Kidney glomerular epithelial cell (primary cell): ENCODE results near the gene SWT1.
"Not testable (repeated sequence)": the region's sequence is repeated elsewhere in the genome, so short reads cannot be mapped to it uniquely, and the experiment has no call there.

Experiments
- DNase-seq: peaks from one replicate; lab custom pipeline; 2025; lab: John Stamatoyannopoulos, UW

Gene SWT1

DNA sequence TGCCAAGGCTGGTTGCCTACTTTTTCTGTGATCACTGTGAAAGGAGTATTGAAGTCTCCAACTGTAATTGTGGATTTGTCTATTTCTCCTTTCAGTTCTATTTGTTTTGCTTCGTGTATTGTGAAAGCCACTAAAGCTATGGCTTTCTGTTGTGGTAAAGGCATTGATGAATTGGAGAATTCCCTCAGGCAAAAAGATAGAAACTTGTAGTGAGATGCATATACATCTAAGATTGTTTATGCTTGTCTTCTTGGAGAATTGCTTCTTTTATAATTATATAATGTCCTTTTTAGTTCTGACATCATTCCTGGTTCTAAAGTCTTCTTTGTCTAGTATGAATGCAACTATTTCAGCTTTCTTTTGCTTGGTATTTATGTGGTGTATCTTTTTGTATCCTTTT is 36.8 kb downstream of the SWT1 start:
- DNase-seq: no peak

DNA sequence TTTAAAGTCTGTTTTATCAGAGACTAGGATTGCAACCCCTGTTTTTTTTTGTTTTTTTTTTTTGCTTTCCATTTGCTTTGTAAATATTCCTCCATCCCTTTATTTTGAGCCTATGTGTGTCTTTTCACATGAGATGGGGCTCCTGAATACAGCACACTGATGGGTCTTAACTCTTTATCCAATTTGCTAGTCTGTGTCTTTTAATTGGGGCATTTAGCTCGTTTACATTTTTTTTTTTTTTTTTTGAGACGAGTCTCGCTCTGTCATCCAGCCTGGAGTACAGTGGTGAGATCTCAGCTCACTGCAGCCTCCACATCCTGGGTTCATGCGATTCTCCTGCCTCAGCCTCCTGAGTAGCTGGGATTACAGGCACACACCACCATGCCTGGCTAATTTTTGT is 41.7 kb downstream of the SWT1 start:
- DNase-seq: not testable (repeated sequence)

DNA sequence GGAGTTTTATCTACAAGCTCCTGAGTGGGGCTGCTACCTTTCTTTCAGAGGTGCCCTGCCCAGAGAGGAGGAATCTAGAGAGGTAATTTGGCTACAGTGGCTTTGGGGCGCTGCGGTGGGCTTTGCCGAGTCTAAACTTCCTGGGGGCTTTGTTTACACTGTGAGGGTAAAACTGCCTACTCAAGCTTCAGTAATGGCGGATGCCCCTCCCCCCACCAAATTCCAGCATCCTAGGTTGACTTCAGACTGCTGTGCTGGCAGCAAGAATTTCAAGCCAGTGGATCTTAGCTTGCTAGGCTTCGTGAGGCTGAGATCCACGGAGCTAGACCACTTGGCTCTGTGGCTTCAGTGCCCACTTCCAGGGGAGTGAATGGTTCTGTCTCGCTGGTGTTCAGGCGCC is 43.9 kb downstream of the SWT1 start:
- DNase-seq: no peak

DNA sequence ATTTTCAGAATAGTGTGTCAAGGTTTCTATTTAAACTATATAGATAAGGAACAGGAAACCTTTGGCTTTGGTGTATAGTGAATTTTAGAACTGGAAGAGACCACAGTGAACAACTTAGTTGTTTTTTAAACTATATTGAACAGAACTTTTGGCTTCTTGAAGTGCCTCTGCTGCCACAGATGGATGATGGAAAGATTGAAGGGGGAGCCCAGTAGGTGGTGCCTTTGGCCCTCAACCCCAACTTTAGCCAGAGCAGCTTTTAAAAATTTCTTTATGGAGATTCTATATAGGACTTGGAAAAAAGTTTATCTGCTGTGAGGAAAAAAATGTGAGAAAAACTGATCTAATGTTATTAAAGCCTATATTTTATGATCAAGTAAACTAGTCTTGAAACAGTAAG is 50.2 kb downstream of the SWT1 start:
- DNase-seq: no peak

DNA sequence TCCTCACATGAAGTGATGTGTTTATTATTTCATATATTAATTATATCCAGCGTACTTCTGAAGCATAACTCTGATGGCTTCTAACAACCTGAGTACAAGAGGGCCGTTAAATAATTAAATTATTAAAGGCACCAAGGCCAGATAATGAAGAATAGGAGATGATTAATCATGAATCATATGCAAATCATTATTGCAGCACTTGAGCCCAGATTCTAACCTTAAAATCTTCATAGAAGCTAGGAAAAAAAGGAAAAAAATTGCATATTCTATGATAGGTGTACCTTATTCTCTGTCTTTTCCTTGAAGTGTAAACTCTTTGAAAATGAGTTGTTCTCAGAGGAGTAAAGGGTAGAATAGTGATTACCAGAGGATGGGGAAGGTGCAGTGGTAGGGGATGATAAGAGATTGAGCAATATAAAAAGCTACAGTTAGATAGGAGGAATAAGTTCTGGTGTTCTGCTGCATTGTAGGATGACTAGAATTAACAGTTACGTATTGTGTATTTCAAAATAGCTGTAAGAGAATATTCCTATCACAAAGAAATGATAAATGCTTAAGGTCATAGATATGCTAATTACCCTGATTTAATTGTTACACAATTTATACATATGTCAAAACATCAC is 51.1 kb downstream of the SWT1 start:
- DNase-seq: no peak

DNA sequence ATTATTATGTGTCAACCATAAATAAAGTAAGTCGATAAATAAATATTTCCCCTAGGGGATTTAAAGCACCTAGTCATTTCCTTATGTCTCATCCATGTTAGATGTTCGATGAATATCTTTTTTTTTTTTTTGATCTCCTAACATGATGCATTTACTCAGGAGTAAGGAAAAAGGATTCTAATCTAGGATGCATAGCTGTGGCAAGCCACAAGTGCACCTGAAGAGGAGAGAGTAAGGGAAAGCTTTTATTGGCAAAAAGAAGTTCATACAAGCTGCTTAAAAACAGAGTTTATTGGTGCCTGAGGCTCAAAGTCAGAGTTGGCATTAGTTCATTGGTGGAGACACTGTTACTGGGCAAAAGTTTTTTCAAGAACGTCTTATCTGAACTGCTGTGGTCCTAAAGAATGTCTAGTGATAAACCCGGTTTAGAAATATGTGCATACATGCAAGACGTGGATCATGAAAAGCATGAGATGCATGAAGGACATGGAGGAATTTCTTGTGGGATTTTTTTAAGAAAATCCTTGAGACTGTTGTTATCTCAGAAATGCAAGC is 51.7 kb downstream of the SWT1 start:
- no peak for DNase-seq

DNA sequence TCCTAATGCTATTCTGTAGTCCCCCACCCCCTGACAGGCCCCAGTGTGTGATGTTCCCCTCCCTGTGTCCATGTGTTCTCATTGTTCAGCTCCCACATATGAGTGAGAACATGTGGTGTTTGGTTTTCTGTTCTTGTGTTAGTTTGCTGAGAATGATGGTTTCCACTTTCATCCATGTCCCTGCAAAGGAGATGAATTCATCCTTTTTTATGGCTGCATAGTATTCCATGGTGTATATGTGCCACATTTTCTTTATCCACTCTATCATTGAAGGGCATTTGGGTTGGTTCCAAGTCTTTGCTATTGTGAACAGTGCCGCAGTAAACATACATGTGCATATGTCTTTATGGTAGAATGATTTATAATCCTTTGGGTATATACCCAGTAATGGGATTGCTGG is 52.4 kb downstream of the SWT1 start:
- not testable (repeated sequence) for DNase-seq

DNA sequence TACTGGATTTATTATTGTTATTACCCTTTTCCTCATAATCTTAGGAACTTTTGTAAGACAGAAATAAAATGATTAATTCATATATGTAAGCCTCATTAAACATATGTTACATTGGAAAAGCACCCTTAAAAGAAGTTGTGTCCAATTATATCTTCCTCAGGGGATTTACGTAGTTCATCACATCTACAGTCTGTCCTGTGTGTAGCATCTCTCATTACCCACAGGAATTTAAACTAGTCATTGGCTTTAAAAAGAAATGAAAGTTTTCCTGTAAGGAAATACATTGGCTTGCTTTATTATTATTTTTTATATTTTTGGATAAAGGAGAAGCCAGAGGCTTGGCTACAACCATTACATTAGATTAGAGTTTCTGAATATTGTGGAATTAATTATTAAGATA is 56.1 kb downstream of the SWT1 start:
- DNase-seq: no peak

DNA sequence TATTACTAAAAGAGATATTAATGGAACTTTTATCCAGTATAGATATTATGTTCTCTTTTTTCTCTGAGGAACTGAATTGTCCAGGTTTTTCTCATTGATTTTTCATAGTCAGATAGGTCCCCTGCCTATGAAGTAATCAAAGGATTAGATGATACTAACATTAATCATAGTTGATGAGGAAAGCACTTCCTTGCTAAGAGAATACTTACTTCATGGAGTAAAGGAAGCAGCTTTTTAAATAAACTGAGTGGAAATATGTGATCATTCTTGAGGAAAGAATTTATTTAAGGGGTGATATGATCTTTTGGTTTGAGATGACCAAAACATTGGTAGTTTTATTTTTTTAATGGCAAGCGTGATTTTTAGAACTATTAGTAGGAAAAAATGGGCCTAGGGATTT is 58.9 kb downstream of the SWT1 start:
- DNase-seq: no peak

DNA sequence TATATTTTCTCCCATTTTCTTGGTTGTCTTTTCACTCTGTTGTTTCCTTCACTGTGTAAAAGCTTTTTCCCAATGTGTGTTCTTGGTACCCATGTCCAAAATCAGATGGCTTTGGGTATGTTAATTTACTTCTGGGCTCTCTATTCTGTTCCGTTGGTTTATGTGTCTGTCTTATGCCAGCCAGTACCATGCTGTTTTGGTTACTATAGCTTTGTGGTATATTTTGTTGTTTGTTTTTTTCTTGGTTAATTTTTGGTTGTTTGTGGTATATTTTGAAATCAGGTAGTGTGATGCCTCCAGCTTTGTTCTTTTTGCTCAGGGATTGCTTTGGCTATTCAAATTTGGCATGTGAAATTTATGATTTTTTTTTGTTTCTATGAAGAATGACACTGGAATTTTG is 67.2 kb downstream of the SWT1 start:
- DNase-seq: no peak

DNA sequence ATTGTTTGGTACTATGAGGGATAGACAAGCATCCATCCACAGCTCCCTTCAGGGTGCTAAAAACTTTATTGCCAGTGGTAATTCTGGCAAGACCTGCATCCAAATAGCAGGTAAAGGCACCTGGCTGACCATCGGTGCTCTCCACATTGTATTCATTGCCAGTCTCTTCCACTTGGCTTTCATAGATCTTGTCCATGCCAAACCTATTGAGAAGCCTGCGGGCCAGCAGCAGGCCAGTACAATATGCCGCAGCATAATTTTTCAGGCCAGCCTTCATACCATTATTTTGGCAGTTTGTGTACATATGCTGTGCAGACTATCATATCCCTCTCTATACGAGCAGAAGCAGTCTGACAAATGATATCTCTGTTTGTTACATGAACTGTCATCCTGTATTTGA is 70.2 kb downstream of the SWT1 start:
- no peak for DNase-seq

DNA sequence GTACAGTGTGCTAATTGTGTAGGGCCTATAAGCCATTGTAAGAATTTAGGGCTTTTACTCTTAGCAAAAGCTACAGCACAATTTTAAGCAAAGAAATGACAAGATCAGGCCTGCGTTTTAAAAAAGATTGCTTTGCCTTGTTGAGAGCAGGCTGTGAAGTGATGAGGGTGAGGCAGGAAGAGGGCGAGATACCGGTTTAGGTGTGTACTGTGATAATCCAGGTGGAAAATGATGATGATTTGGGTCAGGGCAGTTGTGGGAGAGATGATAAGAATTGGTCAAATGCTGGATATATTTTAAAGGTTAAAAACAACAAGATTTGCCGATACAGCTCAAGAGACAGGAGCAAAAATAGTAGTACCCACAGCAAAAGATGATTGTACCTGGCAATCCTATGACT is 72.0 kb downstream of the SWT1 start:
- no peak for DNase-seq

DNA sequence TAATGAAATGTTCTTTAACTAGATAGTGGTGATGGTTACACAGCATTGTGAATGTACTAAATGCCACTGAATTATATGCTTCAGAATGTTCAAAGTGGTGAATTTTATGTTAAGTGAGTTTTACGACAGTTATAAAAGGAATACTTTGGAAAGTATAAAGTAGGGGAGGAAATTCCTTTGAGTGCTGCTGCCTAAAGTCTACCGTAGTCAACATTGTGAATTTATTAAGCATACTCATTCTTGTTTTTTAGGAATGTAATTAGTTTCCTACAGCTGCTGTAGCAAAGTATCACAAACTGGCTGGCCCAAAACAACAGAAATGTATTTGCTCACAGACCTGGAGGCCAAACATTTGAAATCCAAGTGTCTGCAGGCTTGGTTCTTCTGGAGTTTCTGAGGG is 73.0 kb downstream of the SWT1 start:
- DNase-seq: no peak

DNA sequence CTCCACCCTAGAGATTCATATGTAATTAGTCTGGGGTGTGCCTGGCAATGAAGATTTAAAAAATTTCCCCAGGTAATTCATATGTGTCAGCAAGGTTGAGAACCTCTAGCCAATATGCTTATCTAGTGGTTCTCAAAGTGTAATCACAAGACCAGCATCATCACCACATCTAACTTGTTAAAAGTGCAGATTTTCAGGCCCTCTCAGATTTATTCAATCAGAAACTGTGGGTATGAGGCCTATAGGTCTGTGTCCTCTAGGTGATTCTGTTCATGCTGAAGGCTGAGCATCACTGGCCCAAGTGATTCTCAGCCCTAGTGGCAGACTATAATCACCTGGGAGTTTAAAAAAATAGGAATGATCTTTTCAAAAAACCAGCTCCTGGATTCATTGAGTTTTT is 75.9 kb downstream of the SWT1 start:
- no peak for DNase-seq

DNA sequence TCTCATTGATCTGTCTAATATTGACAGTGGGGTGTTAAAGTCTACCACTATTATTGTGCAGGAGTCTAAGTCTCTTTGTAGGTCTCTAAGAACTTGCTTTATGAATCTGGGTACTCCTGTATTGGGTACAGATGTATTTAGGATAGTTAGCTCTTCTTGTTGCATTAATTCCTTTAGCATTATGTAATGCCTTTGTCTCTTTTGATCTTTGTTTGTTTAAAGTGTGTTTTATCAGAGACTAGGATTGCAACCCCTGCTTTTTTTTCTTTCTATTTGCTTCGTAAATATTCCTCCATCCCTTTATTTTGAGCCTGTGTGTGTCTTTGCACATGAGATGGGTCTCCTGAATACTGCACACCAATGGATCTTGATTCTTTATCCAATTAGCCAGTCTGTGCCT is 77.2 kb downstream of the SWT1 start:
- not testable (repeated sequence) for DNase-seq

DNA sequence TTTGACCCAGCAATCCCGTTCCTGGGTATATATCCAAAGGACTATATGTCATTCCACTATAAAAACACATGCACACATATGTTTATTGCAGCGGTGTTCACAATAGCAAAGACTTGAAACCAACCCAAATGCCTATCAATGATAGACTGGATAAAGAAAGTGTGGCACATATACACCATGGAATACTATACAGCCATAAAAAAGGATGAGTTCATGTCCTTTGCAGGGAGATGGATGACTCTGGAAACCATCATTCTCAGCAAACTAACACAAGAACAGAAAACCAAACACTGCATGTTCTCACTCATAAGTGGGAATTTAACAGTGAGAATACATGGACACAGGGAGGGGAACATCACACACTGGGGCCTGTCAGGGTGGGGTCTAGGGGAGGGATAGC is 80.2 kb downstream of the SWT1 start:
- not testable (repeated sequence) for DNase-seq

DNA sequence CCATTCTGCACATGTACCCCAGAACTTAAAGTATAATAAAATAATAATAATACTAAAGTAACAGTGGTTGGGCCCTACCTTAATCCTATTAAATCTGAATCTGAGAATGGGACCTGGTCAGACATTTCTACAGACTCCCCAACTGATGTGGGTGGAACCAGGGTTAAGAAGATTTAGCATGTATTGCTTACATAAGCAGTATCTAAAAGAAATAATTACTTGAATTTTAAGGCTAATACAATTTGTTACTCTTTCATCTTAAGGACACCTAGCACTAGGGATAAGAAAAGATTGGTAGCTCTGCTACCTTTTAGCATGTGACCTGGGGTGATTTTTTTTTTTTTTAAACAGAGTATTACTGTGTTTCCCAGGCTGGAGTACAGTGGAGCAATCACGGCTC is 80.7 kb downstream of the SWT1 start:
- no peak for DNase-seq

DNA sequence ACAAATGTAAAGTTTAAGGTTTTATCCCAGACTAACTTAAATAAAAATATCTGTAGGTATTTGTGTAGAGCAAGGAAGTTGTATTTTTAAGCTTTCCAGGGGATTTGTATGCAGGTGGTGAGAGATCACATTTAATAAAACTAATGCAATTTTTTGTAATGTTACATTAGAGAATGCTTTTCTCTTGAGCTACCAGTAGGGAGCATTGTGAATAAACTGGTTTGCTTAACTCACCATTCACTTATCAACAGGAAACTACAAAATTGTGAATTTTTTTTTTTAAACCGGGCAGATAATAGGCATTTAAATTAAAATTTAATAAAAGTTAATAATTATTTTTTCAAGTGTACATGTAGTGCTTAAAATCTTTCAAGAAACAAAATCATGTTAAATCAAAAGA is 81.5 kb downstream of the SWT1 start:
- DNase-seq: no peak

DNA sequence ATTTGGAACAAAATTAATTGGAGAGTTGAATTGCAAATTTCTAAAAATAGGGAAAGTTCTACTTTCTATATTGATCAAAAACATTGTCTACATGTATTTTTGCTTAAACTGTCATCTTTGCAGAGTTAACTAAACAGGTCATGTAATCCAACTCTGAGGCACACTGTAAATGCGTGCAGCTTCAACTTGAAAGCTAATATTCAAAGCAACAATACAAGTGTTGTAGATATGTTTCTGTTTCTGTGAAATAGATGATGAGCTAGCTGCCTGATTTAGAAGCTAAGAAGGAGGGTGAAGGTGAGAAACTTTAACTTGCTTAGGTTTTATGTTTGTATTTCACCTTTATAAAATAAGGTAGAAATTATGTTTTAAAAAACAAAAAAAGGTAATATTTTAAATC is 82.9 kb downstream of the SWT1 start:
- DNase-seq: no peak

DNA sequence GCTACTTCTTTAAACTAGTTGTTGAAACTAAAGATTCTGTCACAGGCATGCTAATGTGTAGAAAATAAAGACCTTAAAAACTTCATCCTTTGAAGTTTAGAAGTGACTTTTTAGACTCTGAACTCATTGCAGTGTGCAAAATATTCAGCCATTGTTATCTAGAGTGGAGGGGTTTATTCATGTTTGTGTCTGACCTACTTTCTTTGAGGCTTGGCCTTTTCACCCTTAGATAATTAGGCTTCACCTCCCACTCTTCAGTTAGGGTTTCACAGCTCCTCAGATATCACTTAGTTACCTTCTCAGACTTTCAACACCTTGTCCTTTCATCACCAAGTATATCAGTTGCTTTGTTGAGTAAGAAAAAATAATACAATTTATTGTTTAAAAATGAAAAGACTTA is 84.2 kb downstream of the SWT1 start:
- DNase-seq: no peak

DNA sequence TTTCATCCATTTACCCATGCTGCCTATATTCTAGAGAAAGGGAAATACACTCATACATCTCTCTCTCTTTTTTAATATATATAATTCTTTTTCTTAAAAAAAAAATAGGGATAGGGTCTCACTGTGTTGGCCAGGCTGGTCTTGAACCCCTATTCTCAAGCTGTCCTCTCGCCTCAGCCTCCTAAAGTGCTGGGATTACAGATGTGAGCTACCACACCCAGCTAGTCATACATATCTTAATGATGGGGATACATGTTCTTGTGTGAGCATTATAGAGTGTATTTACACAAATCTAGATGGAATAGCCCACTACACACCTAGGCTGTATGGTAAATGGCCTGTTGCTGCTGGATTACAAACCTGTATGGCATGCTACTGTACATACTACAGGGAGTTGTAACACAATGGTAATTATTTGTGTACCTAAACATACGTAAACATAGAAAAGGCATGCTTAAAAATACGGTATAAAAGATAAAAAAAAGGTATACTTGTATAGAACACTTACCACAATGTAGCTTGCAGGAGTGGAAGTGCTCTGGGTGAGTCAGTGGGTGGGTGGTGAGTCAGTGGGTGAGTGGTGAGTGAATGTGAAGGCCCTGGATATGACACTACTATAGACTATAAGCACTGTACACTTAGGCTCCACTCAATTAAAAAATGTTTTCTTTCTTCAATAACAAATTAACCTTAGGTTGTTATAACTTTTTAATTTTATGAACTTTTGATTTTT is 87.2 kb downstream of the SWT1 start:
- DNase-seq: peak; percentile 46

DNA sequence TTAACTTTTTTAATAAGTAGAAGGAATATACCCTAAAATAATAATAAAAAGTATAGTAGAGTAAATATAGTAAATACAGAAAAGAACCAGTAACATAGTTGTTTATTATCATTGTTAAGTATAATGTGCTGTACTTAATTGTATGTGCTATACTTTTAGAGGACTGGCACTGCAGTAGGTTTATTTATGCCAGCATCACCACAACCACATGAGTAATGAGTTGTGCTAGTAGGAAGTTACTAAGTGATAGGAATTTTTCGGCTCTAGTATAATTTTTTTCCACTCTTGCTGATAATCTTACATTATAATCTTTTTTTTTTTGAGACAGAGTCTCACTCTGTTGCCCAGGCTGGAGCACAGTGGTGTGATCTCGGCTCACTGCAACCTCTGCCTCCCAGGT is 88.5 kb downstream of the SWT1 start:
- no peak for DNase-seq

DNA sequence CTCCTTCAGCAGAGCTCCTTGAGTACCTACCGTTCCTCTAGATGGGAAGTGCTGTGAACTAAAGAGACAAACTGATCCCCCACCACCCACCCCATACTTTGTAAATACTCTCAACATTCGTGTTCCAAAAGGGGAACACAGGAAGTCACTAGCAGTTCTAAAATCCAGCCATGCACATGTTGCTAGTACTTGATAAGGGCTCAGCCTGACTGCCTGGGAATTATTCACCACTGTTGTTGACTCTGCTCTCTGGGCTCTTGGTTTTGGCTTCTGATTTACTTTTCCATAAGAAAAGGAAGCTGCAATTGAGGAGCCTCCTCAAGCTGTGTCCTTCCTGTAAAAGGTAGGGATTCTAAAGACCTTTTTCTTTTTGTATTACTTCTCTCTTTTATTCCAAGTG is 92.6 kb downstream of the SWT1 start:
- DNase-seq: no peak

DNA sequence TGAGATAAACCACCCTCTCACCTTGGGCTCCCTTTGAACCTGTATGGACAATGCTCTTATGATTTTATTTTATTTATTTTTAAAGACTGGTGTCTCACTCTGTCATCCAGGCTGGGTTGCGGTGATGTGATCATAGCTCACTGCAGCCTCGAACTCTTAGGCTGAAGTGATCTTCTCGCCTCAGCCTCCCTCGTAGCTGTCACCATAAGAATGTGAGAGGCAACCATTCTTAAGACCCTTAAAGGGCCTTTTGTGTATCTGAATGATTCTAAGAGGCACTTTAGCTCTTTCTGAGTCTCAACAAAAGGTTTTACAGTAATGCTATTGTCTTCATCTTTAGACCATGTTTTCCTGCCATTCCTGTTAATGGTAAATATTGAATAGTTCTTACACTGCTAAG is 93.1 kb downstream of the SWT1 start:
- DNase-seq: no peak
